Liver (tissue), 3 donors: ENCODE results near the gene PRKCH.

Experiments used
- ATF3 ChIP-seq: IDR thresholded peaks from 2 replicates; pipeline ENCODE4 v1.6.1; 2016; ENCODE audit warnings: antibody characterized with exemption
- CTCF ChIP-seq: fragments of 150-350 bp; IDR thresholded peaks from 2 replicates; pipeline ENCODE4 v1.5.1; 2017; ENCODE audit warnings: improper control_type of control experiment, low read depth, low read length; ENCODE audit not compliant: missing input control
- EGR1 ChIP-seq, 2 donors: IDR thresholded peaks; 2 replicates each; pipeline ENCODE4 v1.6.1; 2016 to 2018; ENCODE audit warnings: antibody characterized with exemption in 2 of 2, low read depth in 2 of 2
- FOXA1 ChIP-seq: IDR thresholded peaks from 2 replicates; pipeline ENCODE4 v1.6.1; 2016; ENCODE audit warnings: antibody characterized with exemption
- FOXA2 ChIP-seq: IDR thresholded peaks from 2 replicates; pipeline ENCODE4 v1.6.1; 2016; ENCODE audit warnings: antibody characterized with exemption
- GABPA ChIP-seq, 2 donors: IDR thresholded peaks in 1 of 2; conservative IDR thresholded peaks in 1 of 2; 2 replicates each; pipeline ENCODE4 v1.6.1; 2016; ENCODE audit warnings: antibody characterized with exemption in 2 of 2, mild to moderate bottlenecking in 1 of 2, moderate library complexity in 1 of 2
- HNF4A ChIP-seq, 2 donors: conservative IDR thresholded peaks; 2 replicates each; pipeline ENCODE4 v1.6.1; 2016; ENCODE audit warnings: antibody characterized with exemption in 2 of 2, mild to moderate bottlenecking in 2 of 2
- JUND ChIP-seq, 2 donors: IDR thresholded peaks; 2 replicates each; pipeline ENCODE4 v1.6.1; 2016; ENCODE audit warnings: antibody characterized with exemption in 2 of 2
- SP1 ChIP-seq: IDR thresholded peaks from 2 replicates; pipeline ENCODE4 v1.6.1; 2018; ENCODE audit warnings: antibody characterized with exemption, mild to moderate bottlenecking
- TAF1 ChIP-seq: conservative IDR thresholded peaks from 2 replicates; pipeline ENCODE4 v1.6.1; 2016; ENCODE audit warnings: antibody characterized with exemption, mild to moderate bottlenecking
- YY1 ChIP-seq: IDR thresholded peaks from 2 replicates; pipeline ENCODE4 v1.6.1; 2016; ENCODE audit warnings: antibody characterized with exemption, mild to moderate bottlenecking
- TF ChIP-seq, protein P1 (sequence below): IDR thresholded peaks from 2 replicates; pipeline ENCODE4 v1.6.1; 2016; ENCODE audit warnings: antibody characterized with exemption
- TF ChIP-seq, protein P2 (sequence below): IDR thresholded peaks from 2 replicates; pipeline ENCODE4 v1.6.1; 2016; ENCODE audit warnings: antibody characterized with exemption
- TF ChIP-seq, protein P3 (sequence below): IDR thresholded peaks from 2 replicates; pipeline ENCODE4 v1.6.1; 2016; ENCODE audit warnings: antibody characterized with exemption, mild to moderate bottlenecking
- donor health status: healthy.
- donor health status: healthy.

DNA sequence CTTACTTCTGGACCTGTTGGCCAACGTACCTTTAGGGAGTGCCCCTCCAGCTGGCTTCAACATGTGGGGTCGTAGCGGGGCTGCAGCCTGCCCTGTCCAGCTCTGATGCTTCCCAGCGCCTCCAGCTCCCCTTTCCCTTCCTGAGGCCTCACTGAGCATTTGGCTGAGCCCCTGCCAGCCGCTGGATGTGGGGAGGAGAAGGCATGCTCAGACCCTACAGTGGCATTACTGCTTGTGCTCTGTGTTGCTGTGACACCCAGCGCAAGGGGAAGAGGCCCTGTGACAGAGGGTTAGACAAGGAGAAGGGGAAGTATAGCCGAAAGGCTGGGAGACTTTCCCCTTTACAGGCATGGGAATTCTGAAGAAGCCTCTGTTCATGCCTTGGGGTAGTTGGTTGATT is 145.9 kb downstream of the PRKCH start:
- TF ChIP-seq CTCF (no peak), YY1 (no peak), GABPA (IDR thresholded peaks at IDR 0.05 in 1 of 2, conservative IDR thresholded peaks at IDR 0.05 in 1 of 2) (no peak), ATF3 (no peak), JUND (IDR thresholded peaks at IDR 0.05) (no peak), FOXA2 (no peak), TAF1 (no peak), EGR1 (IDR thresholded peaks at IDR 0.05; ENCODE audit: low read depth in 2 of 2) (no peak), FOXA1 (no peak), SP1 (no peak), HNF4A (conservative IDR thresholded peaks at IDR 0.05) (no peak)
- TF ChIP-seq, protein P1, sequence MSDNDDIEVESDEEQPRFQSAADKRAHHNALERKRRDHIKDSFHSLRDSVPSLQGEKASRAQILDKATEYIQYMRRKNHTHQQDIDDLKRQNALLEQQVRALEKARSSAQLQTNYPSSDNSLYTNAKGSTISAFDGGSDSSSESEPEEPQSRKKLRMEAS = no peak
- TF ChIP-seq, protein P2, sequence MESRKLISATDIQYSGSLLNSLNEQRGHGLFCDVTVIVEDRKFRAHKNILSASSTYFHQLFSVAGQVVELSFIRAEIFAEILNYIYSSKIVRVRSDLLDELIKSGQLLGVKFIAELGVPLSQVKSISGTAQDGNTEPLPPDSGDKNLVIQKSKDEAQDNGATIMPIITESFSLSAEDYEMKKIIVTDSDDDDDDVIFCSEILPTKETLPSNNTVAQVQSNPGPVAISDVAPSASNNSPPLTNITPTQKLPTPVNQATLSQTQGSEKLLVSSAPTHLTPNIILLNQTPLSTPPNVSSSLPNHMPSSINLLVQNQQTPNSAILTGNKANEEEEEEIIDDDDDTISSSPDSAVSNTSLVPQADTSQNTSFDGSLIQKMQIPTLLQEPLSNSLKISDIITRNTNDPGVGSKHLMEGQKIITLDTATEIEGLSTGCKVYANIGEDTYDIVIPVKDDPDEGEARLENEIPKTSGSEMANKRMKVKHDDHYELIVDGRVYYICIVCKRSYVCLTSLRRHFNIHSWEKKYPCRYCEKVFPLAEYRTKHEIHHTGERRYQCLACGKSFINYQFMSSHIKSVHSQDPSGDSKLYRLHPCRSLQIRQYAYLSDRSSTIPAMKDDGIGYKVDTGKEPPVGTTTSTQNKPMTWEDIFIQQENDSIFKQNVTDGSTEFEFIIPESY = no peak
- TF ChIP-seq, protein P3, sequence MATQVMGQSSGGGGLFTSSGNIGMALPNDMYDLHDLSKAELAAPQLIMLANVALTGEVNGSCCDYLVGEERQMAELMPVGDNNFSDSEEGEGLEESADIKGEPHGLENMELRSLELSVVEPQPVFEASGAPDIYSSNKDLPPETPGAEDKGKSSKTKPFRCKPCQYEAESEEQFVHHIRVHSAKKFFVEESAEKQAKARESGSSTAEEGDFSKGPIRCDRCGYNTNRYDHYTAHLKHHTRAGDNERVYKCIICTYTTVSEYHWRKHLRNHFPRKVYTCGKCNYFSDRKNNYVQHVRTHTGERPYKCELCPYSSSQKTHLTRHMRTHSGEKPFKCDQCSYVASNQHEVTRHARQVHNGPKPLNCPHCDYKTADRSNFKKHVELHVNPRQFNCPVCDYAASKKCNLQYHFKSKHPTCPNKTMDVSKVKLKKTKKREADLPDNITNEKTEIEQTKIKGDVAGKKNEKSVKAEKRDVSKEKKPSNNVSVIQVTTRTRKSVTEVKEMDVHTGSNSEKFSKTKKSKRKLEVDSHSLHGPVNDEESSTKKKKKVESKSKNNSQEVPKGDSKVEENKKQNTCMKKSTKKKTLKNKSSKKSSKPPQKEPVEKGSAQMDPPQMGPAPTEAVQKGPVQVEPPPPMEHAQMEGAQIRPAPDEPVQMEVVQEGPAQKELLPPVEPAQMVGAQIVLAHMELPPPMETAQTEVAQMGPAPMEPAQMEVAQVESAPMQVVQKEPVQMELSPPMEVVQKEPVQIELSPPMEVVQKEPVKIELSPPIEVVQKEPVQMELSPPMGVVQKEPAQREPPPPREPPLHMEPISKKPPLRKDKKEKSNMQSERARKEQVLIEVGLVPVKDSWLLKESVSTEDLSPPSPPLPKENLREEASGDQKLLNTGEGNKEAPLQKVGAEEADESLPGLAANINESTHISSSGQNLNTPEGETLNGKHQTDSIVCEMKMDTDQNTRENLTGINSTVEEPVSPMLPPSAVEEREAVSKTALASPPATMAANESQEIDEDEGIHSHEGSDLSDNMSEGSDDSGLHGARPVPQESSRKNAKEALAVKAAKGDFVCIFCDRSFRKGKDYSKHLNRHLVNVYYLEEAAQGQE = no peak
